ENCODE data around the gene MRPL38. TPM values are rescaled to one million over a fixed set of nuclear protein-coding genes. Genes with fewer than 3 reads are reported as not detected.

MRPL38 gene
- total and polyA plus RNA-seq, 8 donors, result 9.3 to 244 (median 52.2) TPM

- TF ChIP-seq POLR2AphosphoS5 (IDR thresholded peaks at IDR 0.05), result no peak
- TF ChIP-seq POLR2A (IDR thresholded peaks at IDR 0.05), result no peak
- TF ChIP-seq EP300 (IDR thresholded peaks at IDR 0.05), result no peak
- no peak for TF ChIP-seq CTCF (IDR thresholded peaks at IDR 0.05)
- Histone ChIP-seq H3K4me1 (peaks cover 11 to 36% (median 26%) of the 10 kb centered on the region in 4 donors), H3K36me3 (peaks cover 0 to 27% (median 14%) of the 10 kb centered on the region in 4 donors), H3K27ac (no peak overlapping the region), H3K27me3 (no peaks in the 10 kb centered on the region), H3K4me3 (no peak overlapping the region), H3K9me3 (no peaks in the 10 kb centered on the region)
- peak in 1 of 2 donors; percentile 53 for DNase-seq
- intact Hi-C loops (cut with DNase I; ENCODE audit: low total_unique reads), result loop anchor here (5.0 kb wide), 1 partner anchor 93 kb away; the partner anchor contains the start of gene CDK3
- WGBS, 5 donors, result 64 to 82% (median 75%) methylated on average over 14 of the region's 14 CpGs
Measured at GRCh38 chr17:75909051-75909811, 4.5 kb upstream of the MRPL38 start.

GRCh38 chr17:75908201-75908600, 3.5 kb upstream of the MRPL38 start:
- Histone ChIP-seq H3K4me1 (peaks cover 19 to 46% (median 37%) of the 10 kb centered on the region in 4 donors), H3K27me3 (no peaks in the 10 kb centered on the region), H3K9me3 (no peaks in the 10 kb centered on the region), H3K27ac (no peak overlapping the region), H3K4me3 (no peak overlapping the region), H3K36me3 (peaks cover under 1 to 17% (median 7%) of the 10 kb centered on the region in 4 donors)
- DNase-seq, result no peak
- 66 to 89% (median 71%) methylated on average over 6 of the region's 6 CpGs for WGBS, 5 donors
- intact Hi-C loops (cut with DNase I; ENCODE audit: low total_unique reads), result loop anchor here (5.0 kb wide), 1 partner anchor 94 kb away; the partner anchor contains the start of gene CDK3
- TF ChIP-seq POLR2A (IDR thresholded peaks at IDR 0.05) (no peak), POLR2AphosphoS5 (IDR thresholded peaks at IDR 0.05) (no peak), EP300 (IDR thresholded peaks at IDR 0.05) (no peak), CTCF (IDR thresholded peaks at IDR 0.05) (no peak)

- WGBS, 5 donors, result 79 to 86% (median 83%) methylated on average over 10 of the region's 10 CpGs
- Histone ChIP-seq H3K4me1 (peaks cover 19 to 46% (median 35%) of the 10 kb centered on the region in 4 donors), H3K4me3 (no peak overlapping the region), H3K27me3 (no peaks in the 10 kb centered on the region), H3K27ac (peak overlapping the region in 4 of 5 donors; percentile 10 to 95 (median 92)), H3K9me3 (no peaks in the 10 kb centered on the region), H3K36me3 (peaks cover 18 to 23% (median 21%) of the 10 kb centered on the region in 4 donors)
- no peak for DNase-seq
- TF ChIP-seq EP300 (IDR thresholded peaks at IDR 0.05), result no peak
- no peak for TF ChIP-seq CTCF (IDR thresholded peaks at IDR 0.05)
- no peak for TF ChIP-seq POLR2A (IDR thresholded peaks at IDR 0.05)
- TF ChIP-seq POLR2AphosphoS5 (IDR thresholded peaks at IDR 0.05), result no peak
- intact Hi-C loops (cut with DNase I; ENCODE audit: low total_unique reads), result loop anchor here (5.0 kb wide), 1 partner anchor 96 kb away; the partner anchor contains the start of gene CDK3
Measured at GRCh38 chr17:75906143-75906884, 1.6 kb upstream of the MRPL38 start.

GRCh38 chr17:75902406-75902805, 2.3 kb downstream of the MRPL38 start:
- no peak overlapping the region for H3K27ac ChIP-seq
- H3K36me3 ChIP-seq, result peaks cover 43 to 59% (median 57%) of the 10 kb centered on the region in 4 donors
- no peak for DNase-seq
- intact Hi-C loops (cut with DNase I; ENCODE audit: low total_unique reads), result no loop called here
- H3K27me3 ChIP-seq, result no peaks in the 10 kb centered on the region
- TF ChIP-seq POLR2A (IDR thresholded peaks at IDR 0.05), result no peak
- TF ChIP-seq POLR2AphosphoS5 (IDR thresholded peaks at IDR 0.05), result no peak
- no peak for TF ChIP-seq EP300 (IDR thresholded peaks at IDR 0.05)
- no peak for TF ChIP-seq CTCF (IDR thresholded peaks at IDR 0.05)
- H3K4me1 ChIP-seq, result peaks cover 12 to 38% (median 30%) of the 10 kb centered on the region in 4 donors
- H3K4me3 ChIP-seq, result no peak overlapping the region
- no peaks in the 10 kb centered on the region for H3K9me3 ChIP-seq
- WGBS, 5 donors, result 81 to 97% (median 95%) methylated on average over 6 of the region's 6 CpGs
